Stimulated activated memory B cell treated with anti-CD40 and anti-IgM and Interleukin-4, amounts not matched to agents 10 μg/mL and 1 μg/mL and 100 μg/mL, for 72 hours (primary cell): ENCODE measurements around the gene CRTC1.
A peak's percentile ranks its signal among the peaks of the same experiment; 100 is the strongest.
"Not testable (repeated sequence)": the region's sequence is repeated elsewhere in the genome, so short reads cannot be mapped to it uniquely, and the experiment has no call there.

ENCODE experiments used
- ATAC-seq: fragments of 150-1000 bp; cut with Tn5 transposase; 2 replicates; pipeline ENCODE4 v1.10.0; 2021
- H3K27ac Mint-ChIP-seq: one replicate; pipeline ENCODE4 v1.8.0; 2022; ENCODE audit warnings: mild to moderate bottlenecking, mixed read lengths
- H3K27me3 Mint-ChIP-seq: one replicate; pipeline ENCODE4 v1.8.0; 2022; ENCODE audit warnings: mixed read lengths
- H3K36me3 Mint-ChIP-seq: one replicate; pipeline ENCODE4 v1.8.0; 2022; ENCODE audit warnings: mixed read lengths
- H3K4me1 Mint-ChIP-seq: one replicate; pipeline ENCODE4 v1.8.0; 2022; ENCODE audit warnings: mixed read lengths
- H3K4me3 Mint-ChIP-seq: one replicate; pipeline ENCODE4 v1.8.0; 2022; ENCODE audit warnings: mild to moderate bottlenecking, moderate library complexity, mixed read lengths
- H3K9me3 Mint-ChIP-seq: one replicate; pipeline ENCODE4 v1.8.0; 2022; ENCODE audit warnings: mixed read lengths

The CRTC1 gene

GRCh38 chr19:18802354-18802753 is 118.9 kb downstream of the CRTC1 start:
- H3K36me3 Mint-ChIP-seq = no peaks in the 10 kb centered on the region

DNA sequence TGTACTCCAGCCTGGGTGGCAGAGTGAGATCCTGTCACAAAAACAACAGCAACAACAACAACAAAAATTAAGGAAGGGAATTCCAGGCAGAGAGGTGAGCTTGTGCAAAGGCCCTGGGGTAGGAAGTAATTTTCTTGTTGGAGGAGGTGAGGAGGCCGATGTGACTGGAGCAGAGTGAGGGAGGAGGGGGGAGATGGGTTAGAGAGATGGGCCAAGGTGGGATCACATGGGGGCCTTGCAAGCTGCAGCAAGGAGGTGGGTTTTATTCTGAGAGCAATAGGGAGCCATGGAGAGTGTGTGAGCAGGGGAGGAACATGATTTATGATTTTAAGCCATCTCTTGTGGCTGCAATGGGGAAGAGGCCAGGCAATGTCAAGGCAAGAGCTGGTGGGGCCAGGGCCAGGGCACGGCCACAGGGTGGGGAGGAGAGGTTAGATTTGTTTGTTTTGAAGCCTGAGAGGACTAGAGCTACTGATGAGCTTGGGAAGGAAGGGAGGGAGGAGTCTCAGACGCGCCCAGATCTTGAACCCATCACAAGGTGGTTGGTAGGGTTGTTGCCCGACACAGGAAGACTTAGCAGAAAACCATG is 120.2 kb downstream of the CRTC1 start:
- H3K36me3 Mint-ChIP-seq = no peaks in the 10 kb centered on the region
- peaks cover 27% of the 10 kb centered on the region for H3K27me3 Mint-ChIP-seq
- ATAC-seq = no peak
- H3K9me3 Mint-ChIP-seq = no peaks in the 10 kb centered on the region
- H3K4me1 Mint-ChIP-seq = no peaks in the 10 kb centered on the region
- no peak overlapping the region for H3K4me3 Mint-ChIP-seq
- no peak overlapping the region for H3K27ac Mint-ChIP-seq

More at GRCh38 chr19:18802354-18802753, 118.9 kb downstream of the CRTC1 start:
- peaks cover 16% of the 10 kb centered on the region for H3K27me3 Mint-ChIP-seq
- no peak for ATAC-seq
- no peaks in the 10 kb centered on the region for H3K9me3 Mint-ChIP-seq
- H3K27ac Mint-ChIP-seq = no peak overlapping the region
- no peaks in the 10 kb centered on the region for H3K4me1 Mint-ChIP-seq
- no peak overlapping the region for H3K4me3 Mint-ChIP-seq

DNA sequence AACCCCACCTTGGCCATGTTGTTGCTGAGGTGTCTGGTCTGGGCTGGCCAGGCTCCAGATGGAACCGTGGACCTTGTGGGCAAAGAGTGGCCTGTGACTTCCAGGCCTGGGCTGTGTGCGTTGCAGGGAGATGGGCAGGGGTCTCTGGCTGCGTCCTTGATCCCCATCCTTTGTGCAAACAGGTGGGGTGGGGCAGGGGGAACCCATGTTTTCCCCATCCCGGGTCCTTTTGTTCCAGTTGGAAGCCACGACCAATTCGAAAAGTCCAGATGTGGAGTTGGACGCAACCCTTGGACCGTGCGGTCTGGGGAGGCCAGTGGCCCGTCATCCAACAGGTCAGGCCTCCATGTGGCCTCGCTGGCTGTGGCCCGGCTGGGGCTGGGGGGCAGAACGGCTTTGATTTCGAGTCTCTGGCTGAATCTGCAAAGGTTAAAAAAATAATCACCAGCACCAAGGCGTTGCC is 120.7 kb downstream of the CRTC1 start:
- Mint-ChIP-seq H3K27ac (no peak overlapping the region), H3K4me1 (no peaks in the 10 kb centered on the region), H3K4me3 (no peak overlapping the region), H3K36me3 (no peaks in the 10 kb centered on the region), H3K9me3 (no peaks in the 10 kb centered on the region), H3K27me3 (peaks cover 33% of the 10 kb centered on the region)
- no peak for ATAC-seq

GRCh38 chr19:18804643-18805042 is 121.2 kb downstream of the CRTC1 start:
- Mint-ChIP-seq H3K4me3 (no peak overlapping the region), H3K4me1 (peaks cover 5% of the 10 kb centered on the region), H3K27me3 (peaks cover 37% of the 10 kb centered on the region), H3K27ac (no peak overlapping the region), H3K9me3 (no peaks in the 10 kb centered on the region), H3K36me3 (no peaks in the 10 kb centered on the region)
- no peak for ATAC-seq

DNA sequence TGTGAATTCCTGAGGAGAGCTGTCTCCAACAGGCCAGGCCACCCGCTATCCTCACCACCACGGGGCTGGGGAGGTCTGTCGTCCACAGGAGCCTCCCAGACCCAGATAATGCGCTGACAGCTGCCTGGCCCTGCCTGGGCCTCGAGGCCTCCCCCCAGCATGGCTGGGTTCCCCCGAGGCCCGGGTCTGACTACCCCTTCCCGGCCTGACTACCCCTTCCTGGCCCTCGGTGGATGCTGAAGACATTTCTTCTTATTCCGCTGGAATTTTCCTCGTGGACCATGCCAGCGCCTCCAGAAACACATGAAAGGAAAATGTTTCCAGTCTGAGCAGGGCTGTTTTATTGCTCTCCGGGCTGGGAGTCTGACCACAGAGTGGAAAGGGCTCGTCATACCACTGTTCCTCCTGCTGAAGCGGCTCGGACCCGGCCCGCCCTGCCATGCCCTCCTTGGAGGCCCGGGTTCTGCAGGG is 124.4 kb downstream of the CRTC1 start:
- peak; percentile 20 for ATAC-seq
- no peak overlapping the region for H3K27ac Mint-ChIP-seq
- no peak overlapping the region for H3K4me3 Mint-ChIP-seq
- peaks cover 6% of the 10 kb centered on the region for H3K4me1 Mint-ChIP-seq
- H3K36me3 Mint-ChIP-seq = no peaks in the 10 kb centered on the region
- no peaks in the 10 kb centered on the region for H3K9me3 Mint-ChIP-seq
- peaks cover 37% of the 10 kb centered on the region for H3K27me3 Mint-ChIP-seq

DNA sequence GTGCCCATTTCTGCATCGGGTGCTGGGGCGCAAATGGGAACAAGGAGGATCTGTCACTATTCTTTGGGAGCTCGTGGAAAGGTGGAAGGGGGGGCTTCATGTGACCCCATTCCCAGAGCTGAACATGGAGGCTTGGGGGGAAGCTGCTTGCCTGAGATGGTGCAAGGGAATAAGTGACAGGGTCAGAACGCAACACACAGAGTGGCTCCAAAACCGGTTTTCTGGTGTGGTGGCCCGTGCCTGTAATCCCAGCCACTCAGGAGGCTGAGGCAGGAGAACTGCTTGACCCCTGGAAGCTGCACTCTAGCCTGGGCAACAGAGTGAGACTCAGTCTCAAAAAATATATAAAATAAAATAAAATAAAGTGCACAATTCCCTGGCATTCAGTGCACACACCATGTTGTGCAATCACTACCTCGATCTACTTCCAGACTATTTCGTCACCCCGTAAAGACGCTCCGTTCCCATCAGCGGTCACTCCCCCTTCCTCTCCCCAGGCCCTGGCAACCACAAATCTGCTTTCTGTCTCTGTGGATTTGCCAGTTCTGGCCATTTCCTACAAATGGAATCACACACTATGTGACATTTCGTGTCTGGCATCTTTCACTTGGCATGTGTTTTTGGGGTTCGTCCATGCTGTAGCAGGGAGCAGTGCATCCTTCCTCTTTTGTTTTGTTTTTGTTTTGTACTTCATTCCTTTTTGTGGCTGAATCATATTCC is 125.8 kb downstream of the CRTC1 start:
- Mint-ChIP-seq H3K36me3 (no peaks in the 10 kb centered on the region), H3K4me1 (peaks cover 6% of the 10 kb centered on the region), H3K9me3 (no peaks in the 10 kb centered on the region), H3K27ac (no peak overlapping the region), H3K4me3 (no peak overlapping the region), H3K27me3 (peaks cover 37% of the 10 kb centered on the region)
- ATAC-seq = no peak

DNA sequence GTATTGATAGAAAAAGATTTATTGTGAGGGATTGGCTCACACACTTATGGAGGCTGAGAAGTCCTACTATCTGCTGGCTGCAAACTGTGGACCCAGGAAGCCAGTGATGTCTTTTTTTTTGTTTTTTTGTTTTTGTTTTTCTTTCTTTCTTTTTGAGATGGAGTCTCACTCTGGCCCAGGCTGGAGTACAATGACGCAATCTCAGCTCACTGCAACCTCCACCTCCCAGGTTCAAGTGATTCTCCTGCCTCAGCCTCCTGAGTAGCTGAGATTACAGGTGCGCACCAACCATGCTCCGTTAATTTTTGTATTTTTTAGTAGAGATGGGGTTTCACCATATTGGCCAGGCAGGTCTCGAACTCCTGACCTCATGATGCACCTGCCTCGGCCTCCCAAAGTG is 128.2 kb downstream of the CRTC1 start:
- peaks cover 41% of the 10 kb centered on the region for H3K27me3 Mint-ChIP-seq
- H3K27ac Mint-ChIP-seq, H3K4me3 Mint-ChIP-seq, H3K9me3 Mint-ChIP-seq, ATAC-seq, H3K4me1 Mint-ChIP-seq, H3K36me3 Mint-ChIP-seq: not testable (repeated sequence)

GRCh38 chr19:18814063-18814462 is 130.6 kb downstream of the CRTC1 start:
- H3K4me3 Mint-ChIP-seq = no peak overlapping the region
- no peaks in the 10 kb centered on the region for H3K36me3 Mint-ChIP-seq
- ATAC-seq = no peak
- H3K27me3 Mint-ChIP-seq = peaks cover 26% of the 10 kb centered on the region
- H3K4me1 Mint-ChIP-seq = peaks cover 6% of the 10 kb centered on the region
- no peaks in the 10 kb centered on the region for H3K9me3 Mint-ChIP-seq
- H3K27ac Mint-ChIP-seq = no peak overlapping the region

DNA sequence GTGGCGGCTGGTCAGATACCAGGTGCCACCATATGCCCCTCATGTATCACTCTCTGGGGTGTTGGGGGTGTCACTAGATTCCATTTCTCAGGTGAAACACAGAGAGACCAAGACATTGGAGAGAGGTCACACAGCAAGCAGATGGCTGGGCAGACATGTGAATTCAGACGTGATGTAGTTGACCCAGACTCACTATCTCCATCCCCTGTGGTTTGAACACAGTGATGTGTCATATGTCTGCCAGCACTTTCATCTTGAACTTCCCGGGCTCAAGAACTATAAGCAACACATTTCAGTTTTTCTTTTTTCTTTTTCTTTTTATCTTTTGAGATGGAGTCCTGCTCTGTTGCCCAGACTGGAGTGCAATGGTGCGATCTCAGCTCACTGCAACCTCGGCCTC is 132.2 kb downstream of the CRTC1 start:
- no peaks in the 10 kb centered on the region for H3K9me3 Mint-ChIP-seq
- no peak for ATAC-seq
- no peaks in the 10 kb centered on the region for H3K4me1 Mint-ChIP-seq
- H3K36me3 Mint-ChIP-seq = no peaks in the 10 kb centered on the region
- H3K27ac Mint-ChIP-seq = no peak overlapping the region
- H3K27me3 Mint-ChIP-seq = peaks cover 17% of the 10 kb centered on the region
- H3K4me3 Mint-ChIP-seq = no peak overlapping the region

GRCh38 chr19:18816645-18817044 is 133.2 kb downstream of the CRTC1 start:
- peaks cover 17% of the 10 kb centered on the region for H3K27me3 Mint-ChIP-seq

DNA sequence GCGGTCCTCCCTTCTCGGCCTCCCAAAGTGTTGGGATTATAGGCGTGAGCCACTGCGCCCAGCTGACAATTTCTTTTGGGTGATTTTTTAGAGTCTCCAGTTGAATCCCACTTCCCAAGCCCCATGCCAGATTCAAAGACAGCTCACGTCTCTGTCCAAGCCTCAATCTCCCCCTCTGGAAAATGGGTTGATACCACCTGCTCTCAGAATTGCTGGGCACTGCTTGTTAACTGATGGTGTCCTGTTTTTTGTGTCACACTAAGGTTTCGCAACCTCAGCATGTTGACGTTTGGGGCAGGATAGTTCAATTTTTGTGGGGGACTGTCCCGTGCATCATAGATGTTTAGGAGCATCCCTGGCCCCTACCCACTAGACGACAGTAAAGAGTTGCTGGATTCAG is 134.1 kb downstream of the CRTC1 start:
- peaks cover 17% of the 10 kb centered on the region for H3K27me3 Mint-ChIP-seq
- H3K4me1 Mint-ChIP-seq = no peaks in the 10 kb centered on the region
- no peaks in the 10 kb centered on the region for H3K9me3 Mint-ChIP-seq
- H3K4me3 Mint-ChIP-seq = no peak overlapping the region
- no peaks in the 10 kb centered on the region for H3K36me3 Mint-ChIP-seq
- no peak for ATAC-seq
- H3K27ac Mint-ChIP-seq = no peak overlapping the region

More at GRCh38 chr19:18816645-18817044, 133.2 kb downstream of the CRTC1 start:
- H3K9me3 Mint-ChIP-seq, H3K4me1 Mint-ChIP-seq, ATAC-seq, H3K4me3 Mint-ChIP-seq, H3K36me3 Mint-ChIP-seq, H3K27ac Mint-ChIP-seq: not testable (repeated sequence)

DNA sequence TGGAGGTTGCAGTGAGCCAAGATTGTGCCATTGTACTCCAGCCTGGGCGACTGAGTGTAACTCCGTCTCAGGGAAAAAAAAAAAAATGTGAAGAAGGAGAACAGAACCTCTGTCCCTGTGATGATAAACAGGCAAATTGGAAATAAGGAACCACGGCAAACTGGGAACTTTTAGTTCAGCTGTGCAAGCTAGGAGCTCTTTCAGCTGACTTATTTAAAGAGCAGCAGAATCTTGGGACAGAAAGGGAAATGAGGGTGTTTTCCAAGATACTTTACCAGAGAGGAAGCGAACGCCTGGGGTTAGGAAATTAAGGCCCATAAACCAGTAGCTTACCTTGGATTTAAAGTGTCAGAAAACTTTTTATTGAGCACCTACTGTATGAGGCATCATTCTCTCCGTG is 145.3 kb downstream of the CRTC1 start:
- H3K27ac Mint-ChIP-seq = no peak overlapping the region
- no peak overlapping the region for H3K4me3 Mint-ChIP-seq
- no peak for ATAC-seq
- H3K36me3 Mint-ChIP-seq = peaks cover 8% of the 10 kb centered on the region
- H3K9me3 Mint-ChIP-seq = peaks cover 5% of the 10 kb centered on the region
- H3K4me1 Mint-ChIP-seq = peaks cover 13% of the 10 kb centered on the region
- H3K27me3 Mint-ChIP-seq = peaks cover 20% of the 10 kb centered on the region

DNA sequence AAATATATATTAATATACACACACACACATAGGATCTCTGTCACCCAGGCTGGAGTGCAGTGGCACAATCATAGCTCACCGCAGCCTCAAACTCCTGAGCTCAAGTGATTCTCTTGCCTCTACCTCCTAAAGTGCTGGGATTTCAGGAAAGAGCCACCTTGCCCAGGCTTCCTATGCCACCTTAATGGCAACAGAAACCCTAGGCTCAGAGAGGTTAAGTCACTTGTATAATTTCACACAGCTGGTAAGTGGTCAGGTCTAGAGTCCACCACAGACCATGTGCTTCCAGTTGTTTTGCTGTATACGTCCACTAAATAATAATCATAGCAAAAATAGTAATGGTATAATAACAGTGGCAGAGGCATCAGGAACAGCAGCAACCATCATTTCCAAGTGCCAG is 147.0 kb downstream of the CRTC1 start:
- Mint-ChIP-seq H3K27ac (no peak overlapping the region), H3K4me3 (no peak overlapping the region), H3K27me3 (peaks cover 5% of the 10 kb centered on the region), H3K4me1 (peaks cover 30% of the 10 kb centered on the region), H3K36me3 (peaks cover 25% of the 10 kb centered on the region), H3K9me3 (peaks cover 5% of the 10 kb centered on the region)
- no peak for ATAC-seq

GRCh38 chr19:18831524-18832305 is 148.2 kb downstream of the CRTC1 start, which contains the start of gene UPF1:
Gene UPF1, plus strand, starts transcription at chr19:18831959. Its CDS starts 251 bp downstream, at chr19:18832210.
- peak within 1 kb of the TSS; percentile 86 for H3K27ac Mint-ChIP-seq
- H3K9me3 Mint-ChIP-seq = peaks cover 5% of the 10 kb centered on the region
- no peaks in the 10 kb centered on the region for H3K27me3 Mint-ChIP-seq
- peak; percentile 92 for ATAC-seq
- H3K4me3 Mint-ChIP-seq = peak within 1 kb of the TSS; percentile 92
- peaks cover 32% of the 10 kb centered on the region for H3K36me3 Mint-ChIP-seq
- H3K4me1 Mint-ChIP-seq = peaks cover 43% of the 10 kb centered on the region
